MCF 10A (cell line): ENCODE measurements around the gene SPRR1B. TPM values are rescaled to one million over a fixed set of nuclear protein-coding genes. Genes with fewer than 3 reads are reported as not detected.

Source experiments
- BruUV-seq: library from RNA; stranded (reverse); fragments of 400-500 nt; replicated peaks from 2 replicates; lab custom pipeline; 2021; lab: Mats Ljungman, UMichigan
- CTCF ChIA-PET: fragments of 300-600 bp; sonication (Branson Sonifier 250); formaldehyde crosslinking; extraction: SDS; loops from one replicate; lab custom pipeline; 2021; ENCODE audit warnings: antibody characterized with exemption, inconsistent platforms; lab: Yijun Ruan, JAX
- POLR2A ChIA-PET: fragments of 300-600, 350-650 bp; sonication (Branson Sonifier 250); formaldehyde crosslinking; extraction: SDS; loops from one replicate; lab custom pipeline; 2020; ENCODE audit warnings: antibody characterized with exemption, inconsistent platforms; lab: Yijun Ruan, JAX
- DNase-seq: peaks from one replicate; pipeline ENCODE4 v3.0.0-alpha.2; 2018; ENCODE audit not compliant: unreplicated experiment
- H3K27ac Mint-ChIP-seq: one replicate; pipeline ENCODE4 v1.8.0; 2022; ENCODE audit warnings: mild to moderate bottlenecking, low read depth, mixed read lengths; ENCODE audit not compliant: unreplicated experiment
- H3K27me3 Mint-ChIP-seq: one replicate; pipeline ENCODE4 v1.8.0; 2022; ENCODE audit warnings: mixed read lengths; ENCODE audit not compliant: insufficient read depth, unreplicated experiment
- H3K36me3 Mint-ChIP-seq: one replicate; pipeline ENCODE4 v1.8.0; 2022; ENCODE audit warnings: mild to moderate bottlenecking, moderate library complexity, mixed read lengths; ENCODE audit not compliant: insufficient read depth, unreplicated experiment
- H3K4me1 Mint-ChIP-seq: one replicate; pipeline ENCODE4 v1.8.0; 2022; ENCODE audit warnings: mixed read lengths; ENCODE audit not compliant: insufficient read depth, unreplicated experiment
- H3K4me3 Mint-ChIP-seq: one replicate; pipeline ENCODE4 v1.8.0; 2022; ENCODE audit warnings: mild to moderate bottlenecking, moderate library complexity, mixed read lengths; ENCODE audit not compliant: unreplicated experiment
- H3K9me3 Mint-ChIP-seq: one replicate; pipeline ENCODE4 v1.8.0; 2022; ENCODE audit warnings: mixed read lengths; ENCODE audit not compliant: unreplicated experiment
- CTCF ChIP-seq: fragments of 200-600 bp; IDR thresholded peaks from one replicate; pipeline ENCODE4 v1.8.0; 2022; ENCODE audit warnings: antibody characterized with exemption, mild to moderate bottlenecking; ENCODE audit not compliant: unreplicated experiment
- intact Hi-C: fragments of 100-400 bp; cut with micrococcal nuclease; formaldehyde crosslinking; loops from 2 replicates; pipeline ENCODE4 v1.14.1; 2022
- total RNA-seq: library from RNA; stranded (reverse); gene quantifications from 2 replicates; pipeline ENCODE4 v1.2.3, GENCODE V29; 2022

Gene SPRR1B
- total RNA-seq, 1 experiment from 2014 or later: 3.5 TPM

- TF ChIP-seq CTCF: no peak
- POLR2A ChIA-PET: interaction anchor here (0.7 kb wide), 1 partner anchor 13 kb away, joined by 3 read pairs; no protein-coding TSS in a partner anchor
- Mint-ChIP-seq H3K4me1 (no peaks in the 10 kb centered on the region), H3K36me3 (no peaks in the 10 kb centered on the region), H3K27me3 (no peaks in the 10 kb centered on the region), H3K27ac (no peak overlapping the region), H3K4me3 (no peak overlapping the region), H3K9me3 (no peaks in the 10 kb centered on the region)
- no TSS peak for BruUV-seq
- no peak for DNase-seq
- CTCF ChIA-PET: no interaction called here
- intact Hi-C loops: no loop called here
Measured at GRCh38 chr1:152986578-152986977, 44.4 kb upstream of the SPRR1B start.

DNA sequence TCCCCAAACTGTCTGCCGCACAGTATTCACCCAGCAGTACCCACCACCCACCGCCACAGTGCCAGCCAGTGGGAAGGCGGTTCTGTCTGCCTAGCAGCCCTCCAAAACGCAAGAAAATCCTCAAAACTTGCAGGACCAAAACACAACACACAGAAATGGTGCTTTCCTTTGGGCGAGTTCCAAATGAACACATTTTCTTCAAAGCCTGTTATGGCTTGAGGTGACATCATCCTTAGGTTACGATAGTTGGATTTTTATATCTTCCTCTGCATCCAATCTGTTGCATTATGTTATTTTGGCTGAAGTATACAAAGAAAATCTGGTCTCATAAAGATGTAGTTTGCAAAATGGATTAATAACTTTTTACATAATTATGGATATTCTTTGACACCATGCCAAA is 37.8 kb upstream of the SPRR1B start:
- Mint-ChIP-seq H3K36me3 (no peaks in the 10 kb centered on the region), H3K4me3 (no peak overlapping the region), H3K9me3 (peaks cover 8% of the 10 kb centered on the region), H3K27ac (no peak overlapping the region), H3K4me1 (no peaks in the 10 kb centered on the region), H3K27me3 (no peaks in the 10 kb centered on the region)
- POLR2A ChIA-PET: no interaction called here
- TF ChIP-seq CTCF: no peak
- CTCF ChIA-PET: no interaction called here
- no peak for DNase-seq
- no TSS peak for BruUV-seq
- intact Hi-C loops: no loop called here

- intact Hi-C loops: no loop called here
- no TSS peak for BruUV-seq
- peaks cover 16% of the 10 kb centered on the region for H3K4me1 Mint-ChIP-seq
- peaks cover 8% of the 10 kb centered on the region for H3K9me3 Mint-ChIP-seq
- no peak overlapping the region for H3K27ac Mint-ChIP-seq
- H3K36me3 Mint-ChIP-seq: no peaks in the 10 kb centered on the region
- H3K4me3 Mint-ChIP-seq: no peak overlapping the region
- ChIA-PET POLR2A (interaction anchor here (1.0 kb wide), 1 partner anchor 63 kb away, joined by 3 read pairs; no protein-coding TSS in a partner anchor), CTCF (interaction anchor here (1.5 kb wide), 1 partner anchor 124 kb away, joined by 4 read pairs; no protein-coding TSS in a partner anchor)
- no peak for DNase-seq
- no peak for TF ChIP-seq CTCF
- H3K27me3 Mint-ChIP-seq: no peaks in the 10 kb centered on the region
Measured at GRCh38 chr1:152995842-152996241, 35.2 kb upstream of the SPRR1B start.

- H3K4me3 Mint-ChIP-seq: no peak overlapping the region
- H3K9me3 Mint-ChIP-seq: peaks cover 8% of the 10 kb centered on the region
- ChIA-PET CTCF (interaction anchor here (0.7 to 1.5 kb wide), 2 partner anchors 125 to 183 kb away, joined by 4 read pairs; no protein-coding TSS in a partner anchor), POLR2A (interaction anchor here (1.0 to 1.6 kb wide), 2 partner anchors 13 to 64 kb away, joined by 3 to 4 read pairs; no protein-coding TSS in a partner anchor)
- no peaks in the 10 kb centered on the region for H3K27me3 Mint-ChIP-seq
- H3K4me1 Mint-ChIP-seq: peaks cover 16% of the 10 kb centered on the region
- no peak for DNase-seq
- intact Hi-C loops: no loop called here
- no peak overlapping the region for H3K27ac Mint-ChIP-seq
- TF ChIP-seq CTCF: no peak
- no peaks in the 10 kb centered on the region for H3K36me3 Mint-ChIP-seq
- BruUV-seq: no TSS peak
Measured at GRCh38 chr1:152996633-152997400, 34.2 kb upstream of the SPRR1B start.
